Heart left ventricle (tissue), 13 donors: ENCODE results near the gene MAPK10.

ENCODE experiments used
- CTCF ChIP-seq, 12 donors: fragments of 200-600 bp; sonication (generic) in 4 of 12; IDR thresholded peaks; one replicate each; pipeline versions ENCODE4 v1.5.0 to v1.8.0; 2018 to 2022; ENCODE audit warnings: antibody characterized with exemption in 12 of 12, mild to moderate bottlenecking in 5 of 12
- POLR2A ChIP-seq, 2 donors: fragments of 450-650 bp; IDR thresholded peaks; one replicate each; pipeline ENCODE4 v1.6.1; 2017; ENCODE audit warnings: antibody characterized with exemption in 2 of 2, mild to moderate bottlenecking in 2 of 2, moderate library complexity in 2 of 2
- donor health status: ischemic (EF 13 %, LVEDD 7.1; RV severe dilation, severe dysfunction).
- donor health status: DM: no; HTN: yes; CAD: no.
- donor health status: DM: no; HTN: no; CAD: no.
- donor health status: ischemic (EF 25% LVEDD 6.9; RV normal size, moderate dysfunction).
- donor health status: ischemic (EF 25% LVEDD 5.7; RV mildly dilated, moderate dysfunction).
- donor health status: ischemic (EF 35%, LVEDD 5.7; RV mildly dilated, moderate dysfunction).
- donor health status: nonischemic (EF 11% LVEDD 7.7; RV severe dilation, severe dysfunction).
- donor health status: DM: yes; HTN: yes; CAD: no.
- donor health status: PGD.
- donor health status: ischemic (EF 29% LVEDD 5.4; RV normal size, mild dysfunction).
- donor health status: nonischemic (EF 23%, LVEDD 6.1; RV moderate dilation, normal function).

GRCh38 chr4:86272669-86273068 lies 87.2 kb downstream of the MAPK10 start:
- TF ChIP-seq CTCF (IDR thresholded peaks at IDR 0.05), result no peak
- TF ChIP-seq POLR2A (IDR thresholded peaks at IDR 0.05), result no peak
